ENCODE results near the gene TTLL7.

GRCh38 chr1:84010136-84010535 lies 11.2 kb upstream of the TTLL7 start:
- TF ChIP-seq CTCF (IDR thresholded peaks at IDR 0.05; ENCODE audit: insufficient read depth, low read length, poor library complexity, severe bottlenecking) (no peak), EZH2phosphoT487 (conservative IDR thresholded peaks at IDR 0.05; ENCODE audit: low read length) (no peak)
